ENCODE measurements around the gene PPP1R18.

PPP1R18 gene

GRCh38 chr6:30717129-30717844 lies 30.8 kb upstream of the PPP1R18 start, which contains the start of gene MDC1:
TSS of gene MDC1 (minus strand) at chr6:30717281. CDS start at chr6:30715175, 2,106 bp downstream.
- Histone ChIP-seq H4K20me1 (ENCODE audit: low read depth, low read length) (peaks cover 4% of the 10 kb centered on the region; the same call in 1 of the 2 replicates), H3K9me3 (ENCODE audit: insufficient read depth, low read length) (no peaks in the 10 kb centered on the region), H3K9ac (ENCODE audit: low read length) (peak within 1 kb of the TSS; percentile 62), H3K4me2 (ENCODE audit: low read depth, low read length, poor library complexity, severe bottlenecking) (peak within 1 kb of the TSS; percentile 81), H2AFZ (ENCODE audit: low read depth, low read length, severe bottlenecking) (peak within 1 kb of the TSS; percentile 3), H3F3A (ENCODE audit: insufficient read depth) (peaks cover 61% of the 10 kb centered on the region), H3K36me3 (ENCODE audit: low read length) (peaks cover 18% of the 10 kb centered on the region), H3K79me2 (ENCODE audit: insufficient read depth, low read length) (peaks cover 30% of the 10 kb centered on the region), H3K27me3 (ENCODE audit: low read length) (no peaks in the 10 kb centered on the region), H3K9me2 (replicated peaks; ENCODE audit: insufficient read depth, low read length) (no peaks in the 10 kb centered on the region), H3K27ac (ENCODE audit: low read depth, low read length) (peak within 1 kb of the TSS; percentile 85), H3K4me3 (ENCODE audit: insufficient read depth, low read length, poor library complexity, severe bottlenecking) (peak within 1 kb of the TSS; percentile 66)
- no peak for TF ChIP-seq CTCF (IDR thresholded peaks at IDR 0.05; ENCODE audit: insufficient read depth, low read length, poor library complexity, severe bottlenecking)

GRCh38 chr6:30716879-30717128 lies 30.4 kb upstream of the PPP1R18 start:
- H3K4me2 ChIP-seq (ENCODE audit: low read depth, low read length, poor library complexity, severe bottlenecking) = peak overlapping the region; percentile 81
- H3K27me3 ChIP-seq (ENCODE audit: low read length) = no peaks in the 10 kb centered on the region
- H3K9ac ChIP-seq (ENCODE audit: low read length) = peak overlapping the region; percentile 57
- H3K9me3 ChIP-seq (ENCODE audit: insufficient read depth, low read length) = no peaks in the 10 kb centered on the region
- peak overlapping the region; percentile 52 for H3K4me3 ChIP-seq (ENCODE audit: insufficient read depth, low read length, poor library complexity, severe bottlenecking)
- H3K79me2 ChIP-seq (ENCODE audit: insufficient read depth, low read length) = peaks cover 25% of the 10 kb centered on the region
- peaks cover 14% of the 10 kb centered on the region for H3K36me3 ChIP-seq (ENCODE audit: low read length)
- TF ChIP-seq EZH2phosphoT487 (conservative IDR thresholded peaks at IDR 0.05; ENCODE audit: low read length) = no peak
- H3K27ac ChIP-seq (ENCODE audit: low read depth, low read length) = peak overlapping the region; percentile 83
- H3K9me2 ChIP-seq (replicated peaks; ENCODE audit: insufficient read depth, low read length) = no peaks in the 10 kb centered on the region
- peaks cover 3% of the 10 kb centered on the region; the same call in 1 of the 2 replicates for H4K20me1 ChIP-seq (ENCODE audit: low read depth, low read length)
- peaks cover 56% of the 10 kb centered on the region for H3F3A ChIP-seq (ENCODE audit: insufficient read depth)
- peak overlapping the region; percentile 3 for H2AFZ ChIP-seq (ENCODE audit: low read depth, low read length, severe bottlenecking)

GRCh38 chr6:30714263-30714662 lies 27.8 kb upstream of the PPP1R18 start:
- Histone ChIP-seq H3K27me3 (ENCODE audit: low read length) (no peaks in the 10 kb centered on the region), H3K4me3 (ENCODE audit: insufficient read depth, low read length, poor library complexity, severe bottlenecking) (no peak overlapping the region), H3K9me2 (replicated peaks; ENCODE audit: insufficient read depth, low read length) (no peaks in the 10 kb centered on the region), H3K27ac (ENCODE audit: low read depth, low read length) (no peak overlapping the region), H4K20me1 (ENCODE audit: low read depth, low read length) (no peaks in the 10 kb centered on the region), H3K4me2 (ENCODE audit: low read depth, low read length, poor library complexity, severe bottlenecking) (no peak overlapping the region), H3K79me2 (ENCODE audit: insufficient read depth, low read length) (0 out of 2 replicates have a peak, but pooled peaks cover 2% of the 10 kb centered on the region), H2AFZ (ENCODE audit: low read depth, low read length, severe bottlenecking) (no peak overlapping the region), H3F3A (ENCODE audit: insufficient read depth) (peaks cover 35% of the 10 kb centered on the region), H3K36me3 (ENCODE audit: low read length) (peaks cover 6% of the 10 kb centered on the region; the same call in 1 of the 2 replicates), H3K9me3 (ENCODE audit: insufficient read depth, low read length) (no peaks in the 10 kb centered on the region), H3K9ac (ENCODE audit: low read length) (no peak overlapping the region; the same call in 1 of the 2 replicates)
- no peak for TF ChIP-seq EZH2phosphoT487 (conservative IDR thresholded peaks at IDR 0.05; ENCODE audit: low read length)
- TF ChIP-seq CTCF (IDR thresholded peaks at IDR 0.05; ENCODE audit: insufficient read depth, low read length, poor library complexity, severe bottlenecking) = no peak

GRCh38 chr6:30712441-30712945 lies 26.0 kb upstream of the PPP1R18 start:
- no peak overlapping the region for H3K4me3 ChIP-seq (ENCODE audit: insufficient read depth, low read length, poor library complexity, severe bottlenecking)
- no peaks in the 10 kb centered on the region for H4K20me1 ChIP-seq (ENCODE audit: low read depth, low read length)
- no peak overlapping the region for H3K4me2 ChIP-seq (ENCODE audit: low read depth, low read length, poor library complexity, severe bottlenecking)
- H3K9me3 ChIP-seq (ENCODE audit: insufficient read depth, low read length) = no peaks in the 10 kb centered on the region
- H2AFZ ChIP-seq (ENCODE audit: low read depth, low read length, severe bottlenecking) = no peak overlapping the region
- peaks cover 26% of the 10 kb centered on the region for H3F3A ChIP-seq (ENCODE audit: insufficient read depth)
- no peak overlapping the region for H3K27ac ChIP-seq (ENCODE audit: low read depth, low read length)
- H3K27me3 ChIP-seq (ENCODE audit: low read length) = no peaks in the 10 kb centered on the region
- H3K36me3 ChIP-seq (ENCODE audit: low read length) = peaks cover 6% of the 10 kb centered on the region; the same call in 1 of the 2 replicates
- H3K9me2 ChIP-seq (replicated peaks; ENCODE audit: insufficient read depth, low read length) = no peaks in the 10 kb centered on the region
- TF ChIP-seq CTCF (IDR thresholded peaks at IDR 0.05; ENCODE audit: insufficient read depth, low read length, poor library complexity, severe bottlenecking) (no peak), EZH2phosphoT487 (conservative IDR thresholded peaks at IDR 0.05; ENCODE audit: low read length) (no peak)
- H3K79me2 ChIP-seq (ENCODE audit: insufficient read depth, low read length) = no peaks in the 10 kb centered on the region
- no peak overlapping the region for H3K9ac ChIP-seq (ENCODE audit: low read length)

Measured in SU-DHL-6 (cell line).